ENCODE results near the gene FBXO38. TPM values are rescaled to one million over a fixed set of nuclear protein-coding genes. Genes with fewer than 3 reads are reported as not detected.
A peak's percentile ranks its signal among the peaks of the same experiment; 100 is the strongest.

Gene FBXO38
- total RNA-seq, 1 donor = 69.8 TPM

DNA sequence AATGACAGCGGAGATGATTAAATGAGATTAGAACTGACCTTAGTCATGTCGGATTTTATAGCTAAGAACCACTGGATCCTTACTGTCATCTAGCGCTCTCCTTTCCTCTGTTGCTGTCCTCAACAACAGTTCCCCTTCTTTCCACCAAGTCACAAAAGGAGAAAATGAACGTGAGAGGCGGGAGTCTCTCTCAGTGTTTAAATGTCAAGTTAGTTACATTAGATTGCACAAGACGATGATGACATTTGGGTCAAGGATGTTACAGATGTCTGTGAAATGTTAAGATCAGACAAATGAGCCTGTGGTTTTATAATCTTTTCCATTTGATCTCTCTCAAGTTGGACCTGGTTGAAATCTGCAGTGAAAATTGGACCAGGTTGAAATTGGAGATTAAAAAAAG lies 53.5 kb downstream of the FBXO38 start:
- Histone ChIP-seq H3K4me2 (ENCODE audit: insufficient read depth, low read length) (no peak overlapping the region), H2AFZ (ENCODE audit: low read length) (no peak overlapping the region), H3K9me3 (ENCODE audit: low read depth, low read length) (no peaks in the 10 kb centered on the region), H3K4me1 (ENCODE audit: insufficient read depth, low read length) (no peaks in the 10 kb centered on the region), H3K4me3 (ENCODE audit: insufficient read depth, low read length) (no peak overlapping the region), H3K79me2 (ENCODE audit: insufficient read depth, low read length) (no peaks in the 10 kb centered on the region), H3K27ac (ENCODE audit: low read depth, low read length) (no peak overlapping the region), H3K27me3 (ENCODE audit: insufficient read depth, low read length) (no peaks in the 10 kb centered on the region), H4K20me1 (ENCODE audit: insufficient read depth, low read length) (no peaks in the 10 kb centered on the region), H3K36me3 (ENCODE audit: insufficient read depth, low read length) (peaks cover 61% of the 10 kb centered on the region)
- DNase-seq (ENCODE audit: insufficient read length, low spot score, missing footprints) = no peak
- TF ChIP-seq, protein P1, sequence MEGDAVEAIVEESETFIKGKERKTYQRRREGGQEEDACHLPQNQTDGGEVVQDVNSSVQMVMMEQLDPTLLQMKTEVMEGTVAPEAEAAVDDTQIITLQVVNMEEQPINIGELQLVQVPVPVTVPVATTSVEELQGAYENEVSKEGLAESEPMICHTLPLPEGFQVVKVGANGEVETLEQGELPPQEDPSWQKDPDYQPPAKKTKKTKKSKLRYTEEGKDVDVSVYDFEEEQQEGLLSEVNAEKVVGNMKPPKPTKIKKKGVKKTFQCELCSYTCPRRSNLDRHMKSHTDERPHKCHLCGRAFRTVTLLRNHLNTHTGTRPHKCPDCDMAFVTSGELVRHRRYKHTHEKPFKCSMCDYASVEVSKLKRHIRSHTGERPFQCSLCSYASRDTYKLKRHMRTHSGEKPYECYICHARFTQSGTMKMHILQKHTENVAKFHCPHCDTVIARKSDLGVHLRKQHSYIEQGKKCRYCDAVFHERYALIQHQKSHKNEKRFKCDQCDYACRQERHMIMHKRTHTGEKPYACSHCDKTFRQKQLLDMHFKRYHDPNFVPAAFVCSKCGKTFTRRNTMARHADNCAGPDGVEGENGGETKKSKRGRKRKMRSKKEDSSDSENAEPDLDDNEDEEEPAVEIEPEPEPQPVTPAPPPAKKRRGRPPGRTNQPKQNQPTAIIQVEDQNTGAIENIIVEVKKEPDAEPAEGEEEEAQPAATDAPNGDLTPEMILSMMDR (IDR thresholded peaks at IDR 0.05; ENCODE audit: extremely low read depth, low read depth, low read length) = no peak

DNA sequence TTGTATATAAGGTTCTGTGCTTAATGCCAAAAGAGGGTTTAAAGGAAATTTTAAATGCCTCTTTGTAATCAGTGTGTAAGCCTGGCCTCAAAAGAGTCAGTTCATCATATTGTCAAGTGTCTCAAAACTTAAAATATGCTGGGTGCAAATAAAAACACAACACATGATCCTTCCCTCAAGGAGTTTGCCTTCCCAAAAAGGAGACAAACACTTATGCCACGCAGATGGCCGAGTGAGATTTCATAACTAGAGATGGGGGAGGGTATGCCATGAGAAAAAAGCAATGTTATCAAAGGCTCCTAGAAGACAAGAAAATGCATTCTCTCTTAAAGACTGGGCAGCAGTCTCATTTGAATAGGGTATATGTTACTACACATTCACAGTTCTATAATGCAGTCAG lies 55.2 kb downstream of the FBXO38 start:
- Histone ChIP-seq H3K4me1 (ENCODE audit: insufficient read depth, low read length) (no peaks in the 10 kb centered on the region), H3K79me2 (ENCODE audit: insufficient read depth, low read length) (no peaks in the 10 kb centered on the region), H3K36me3 (ENCODE audit: insufficient read depth, low read length) (peaks cover 58% of the 10 kb centered on the region), H3K9me3 (ENCODE audit: low read depth, low read length) (no peaks in the 10 kb centered on the region), H3K27me3 (ENCODE audit: insufficient read depth, low read length) (no peaks in the 10 kb centered on the region), H3K27ac (ENCODE audit: low read depth, low read length) (no peak overlapping the region), H2AFZ (ENCODE audit: low read length) (no peak overlapping the region), H3K4me2 (ENCODE audit: insufficient read depth, low read length) (no peak overlapping the region), H4K20me1 (ENCODE audit: insufficient read depth, low read length) (no peaks in the 10 kb centered on the region), H3K4me3 (ENCODE audit: insufficient read depth, low read length) (no peak overlapping the region)
- TF ChIP-seq, protein P1 (IDR thresholded peaks at IDR 0.05; ENCODE audit: extremely low read depth, low read depth, low read length) = no peak
- DNase-seq (ENCODE audit: insufficient read length, low spot score, missing footprints) = no peak

GRCh38 chr5:148443241-148443640 lies 59.5 kb downstream of the FBXO38 start:
- no peak overlapping the region for H2AFZ ChIP-seq (ENCODE audit: low read length)
- H3K79me2 ChIP-seq (ENCODE audit: insufficient read depth, low read length) = no peaks in the 10 kb centered on the region
- H3K4me3 ChIP-seq (ENCODE audit: insufficient read depth, low read length) = no peak overlapping the region
- H3K4me2 ChIP-seq (ENCODE audit: insufficient read depth, low read length) = no peak overlapping the region
- H3K9me3 ChIP-seq (ENCODE audit: low read depth, low read length) = no peaks in the 10 kb centered on the region
- TF ChIP-seq, protein P1 (IDR thresholded peaks at IDR 0.05; ENCODE audit: extremely low read depth, low read depth, low read length) = no peak
- no peaks in the 10 kb centered on the region for H3K27me3 ChIP-seq (ENCODE audit: insufficient read depth, low read length)
- H3K36me3 ChIP-seq (ENCODE audit: insufficient read depth, low read length) = peaks cover 39% of the 10 kb centered on the region
- no peaks in the 10 kb centered on the region for H3K4me1 ChIP-seq (ENCODE audit: insufficient read depth, low read length)
- no peaks in the 10 kb centered on the region for H4K20me1 ChIP-seq (ENCODE audit: insufficient read depth, low read length)
- DNase-seq (ENCODE audit: insufficient read length, low spot score, missing footprints) = no peak
- H3K27ac ChIP-seq (ENCODE audit: low read depth, low read length) = no peak overlapping the region

DNA sequence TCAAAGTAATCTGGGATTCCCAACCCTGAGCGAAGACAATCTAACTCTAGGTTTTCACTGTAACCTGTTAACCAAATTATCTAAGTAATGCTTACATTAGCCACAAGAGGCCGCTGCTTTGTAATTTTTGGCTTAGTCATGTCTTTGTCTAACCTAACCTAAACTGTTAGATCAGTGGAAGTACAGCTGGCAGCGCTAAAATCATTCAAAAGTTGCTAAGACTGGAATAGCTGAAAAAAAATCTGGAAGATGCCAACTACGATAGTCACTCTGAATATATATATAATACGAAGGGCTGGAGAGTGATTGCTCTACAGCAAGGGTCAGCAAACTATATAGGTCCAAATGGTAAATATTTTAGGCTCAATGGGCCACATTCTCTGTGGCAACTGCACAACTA lies 60.2 kb downstream of the FBXO38 start:
- H3K4me1 ChIP-seq (ENCODE audit: insufficient read depth, low read length) = no peaks in the 10 kb centered on the region
- H3K4me3 ChIP-seq (ENCODE audit: insufficient read depth, low read length) = no peak overlapping the region
- H3K4me2 ChIP-seq (ENCODE audit: insufficient read depth, low read length) = no peak overlapping the region
- H4K20me1 ChIP-seq (ENCODE audit: insufficient read depth, low read length) = no peaks in the 10 kb centered on the region
- peak; percentile 89 for DNase-seq (ENCODE audit: insufficient read length, low spot score, missing footprints)
- H3K27ac ChIP-seq (ENCODE audit: low read depth, low read length) = no peak overlapping the region
- H3K9me3 ChIP-seq (ENCODE audit: low read depth, low read length) = no peaks in the 10 kb centered on the region
- H3K36me3 ChIP-seq (ENCODE audit: insufficient read depth, low read length) = peaks cover 34% of the 10 kb centered on the region
- no peak overlapping the region for H2AFZ ChIP-seq (ENCODE audit: low read length)
- TF ChIP-seq, protein P1 (IDR thresholded peaks at IDR 0.05; ENCODE audit: extremely low read depth, low read depth, low read length) = peak; percentile 71
- H3K27me3 ChIP-seq (ENCODE audit: insufficient read depth, low read length) = no peaks in the 10 kb centered on the region
- no peaks in the 10 kb centered on the region for H3K79me2 ChIP-seq (ENCODE audit: insufficient read depth, low read length)
